ENCODE measurements around the gene PDGFC. TPM values are rescaled to one million over a fixed set of nuclear protein-coding genes. Genes with fewer than 3 reads are reported as not detected.

The PDGFC gene
- polyA plus RNA-seq, 1 experiment: 72.7 TPM

GRCh38 chr4:156991161-156991560 lies 19.6 kb upstream of the PDGFC start:
- ChIA-PET CTCF (interaction anchor here (0.5 kb wide), 1 partner anchor 520 kb away, joined by 4 read pairs; no protein-coding TSS in a partner anchor), POLR2A (no interaction called here)
- Histone ChIP-seq H3K27ac (ENCODE audit: low read depth, low read length) (no peak overlapping the region), H3K9me3 (ENCODE audit: control insufficient read depth, insufficient read depth, low read length) (peaks cover 6% of the 10 kb centered on the region; the same call in 1 of the 2 replicates), H3K4me3 (ENCODE audit: low read depth, low read length) (no peak overlapping the region), H3K27me3 (ENCODE audit: control insufficient read depth, insufficient read depth, low read length) (no peaks in the 10 kb centered on the region)
- no peak for DNase-seq (ENCODE audit: low read depth, low spot score)
- TF ChIP-seq, protein P1, sequence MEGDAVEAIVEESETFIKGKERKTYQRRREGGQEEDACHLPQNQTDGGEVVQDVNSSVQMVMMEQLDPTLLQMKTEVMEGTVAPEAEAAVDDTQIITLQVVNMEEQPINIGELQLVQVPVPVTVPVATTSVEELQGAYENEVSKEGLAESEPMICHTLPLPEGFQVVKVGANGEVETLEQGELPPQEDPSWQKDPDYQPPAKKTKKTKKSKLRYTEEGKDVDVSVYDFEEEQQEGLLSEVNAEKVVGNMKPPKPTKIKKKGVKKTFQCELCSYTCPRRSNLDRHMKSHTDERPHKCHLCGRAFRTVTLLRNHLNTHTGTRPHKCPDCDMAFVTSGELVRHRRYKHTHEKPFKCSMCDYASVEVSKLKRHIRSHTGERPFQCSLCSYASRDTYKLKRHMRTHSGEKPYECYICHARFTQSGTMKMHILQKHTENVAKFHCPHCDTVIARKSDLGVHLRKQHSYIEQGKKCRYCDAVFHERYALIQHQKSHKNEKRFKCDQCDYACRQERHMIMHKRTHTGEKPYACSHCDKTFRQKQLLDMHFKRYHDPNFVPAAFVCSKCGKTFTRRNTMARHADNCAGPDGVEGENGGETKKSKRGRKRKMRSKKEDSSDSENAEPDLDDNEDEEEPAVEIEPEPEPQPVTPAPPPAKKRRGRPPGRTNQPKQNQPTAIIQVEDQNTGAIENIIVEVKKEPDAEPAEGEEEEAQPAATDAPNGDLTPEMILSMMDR (IDR thresholded peaks at IDR 0.05; ENCODE audit: low read depth, low read length): no peak

DNA sequence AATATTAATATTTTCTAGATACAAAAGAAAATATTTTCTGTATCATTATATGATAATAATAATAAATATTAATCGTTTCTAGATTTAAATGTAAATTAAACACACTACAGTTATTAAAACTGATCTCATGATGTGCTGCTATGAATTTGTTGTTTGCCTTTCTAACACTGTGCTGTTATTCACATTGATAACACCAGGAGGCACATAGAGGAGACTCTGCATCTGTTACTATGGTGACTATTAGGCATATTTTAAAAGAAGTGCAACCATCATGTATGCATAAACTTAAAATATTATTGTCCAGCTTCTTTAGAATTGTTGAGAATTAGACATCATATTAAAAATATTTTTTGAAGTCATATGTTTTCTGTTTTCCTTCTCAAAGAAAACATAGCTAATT lies 11.8 kb upstream of the PDGFC start:
- TF ChIP-seq, protein P1 (IDR thresholded peaks at IDR 0.05; ENCODE audit: low read depth, low read length): peak; percentile 71
- CTCF ChIA-PET: interaction anchor here (0.6 to 5.1 kb wide), 7 partner anchors 15 to 188 kb away, joined by 3 to 43 read pairs (median 6); no protein-coding TSS in a partner anchor
- H3K9me3 ChIP-seq (ENCODE audit: control insufficient read depth, insufficient read depth, low read length): no peaks in the 10 kb centered on the region
- H3K27me3 ChIP-seq (ENCODE audit: control insufficient read depth, insufficient read depth, low read length): no peaks in the 10 kb centered on the region
- POLR2A ChIA-PET: no interaction called here
- no peak overlapping the region for H3K4me3 ChIP-seq (ENCODE audit: low read depth, low read length)
- no peak for DNase-seq (ENCODE audit: low read depth, low spot score)
- H3K27ac ChIP-seq (ENCODE audit: low read depth, low read length): no peak overlapping the region

DNA sequence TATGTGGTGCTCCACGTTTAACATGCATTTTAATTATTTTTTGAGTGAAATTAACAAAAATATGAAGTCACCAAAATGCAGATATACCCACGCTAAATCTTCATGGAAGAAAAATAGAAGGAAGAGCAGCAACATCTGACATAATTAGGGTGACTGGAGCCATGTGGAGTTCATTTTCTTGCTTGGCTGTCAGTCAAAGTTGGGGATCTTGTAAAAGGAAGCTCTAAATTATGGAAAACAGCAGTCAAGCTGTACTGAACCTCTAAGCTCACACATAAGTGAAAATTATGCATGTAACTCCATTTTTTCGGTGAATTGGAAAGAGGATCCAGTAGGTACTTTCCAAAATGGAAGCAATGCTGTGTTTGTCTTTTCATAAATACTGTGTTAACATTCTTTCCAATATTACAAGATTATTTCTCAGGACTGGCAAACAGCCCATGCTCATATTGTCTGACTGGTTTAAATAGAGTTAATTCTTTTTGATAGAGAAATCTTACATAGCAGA lies 9.7 kb upstream of the PDGFC start:
- POLR2A ChIA-PET: no interaction called here

DNA sequence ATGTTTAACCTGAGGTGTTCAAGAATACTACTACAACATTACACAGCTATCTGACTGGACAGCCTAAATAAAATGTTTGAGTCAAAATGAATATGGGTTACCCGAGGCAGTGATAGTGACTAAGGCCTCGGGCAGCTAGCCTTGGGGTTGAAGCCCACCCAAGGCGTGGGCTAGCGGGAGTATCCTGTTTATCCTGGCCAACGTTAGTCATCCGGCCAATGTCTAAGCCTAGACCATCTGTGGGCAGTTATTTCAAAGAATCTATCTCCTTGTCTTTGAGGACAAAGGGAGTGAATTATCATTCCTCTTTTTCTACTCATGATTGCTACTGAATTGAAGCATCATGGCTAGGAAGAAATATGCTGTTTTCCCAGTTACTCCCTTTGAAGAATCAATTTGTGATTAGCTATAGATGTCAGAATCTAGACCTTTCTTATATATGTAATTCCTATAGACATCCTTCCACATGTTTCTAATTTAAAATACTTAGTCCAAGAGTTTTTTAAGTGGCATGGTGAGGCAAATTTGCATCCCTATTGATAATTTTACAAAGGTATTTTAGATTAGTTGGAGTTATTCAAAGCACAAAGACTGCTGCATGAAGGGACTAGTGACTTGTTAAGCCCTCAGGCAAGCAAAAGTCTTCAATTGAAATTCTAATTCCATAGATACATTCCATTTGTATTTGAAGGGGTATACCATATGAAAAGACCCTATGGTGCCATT lies 6.0 kb upstream of the PDGFC start:
- Histone ChIP-seq H3K27ac (ENCODE audit: low read depth, low read length) (peak overlapping the region; percentile 25), H3K9me3 (ENCODE audit: control insufficient read depth, insufficient read depth, low read length) (no peaks in the 10 kb centered on the region), H3K4me3 (ENCODE audit: low read depth, low read length) (no peak overlapping the region), H3K27me3 (ENCODE audit: control insufficient read depth, insufficient read depth, low read length) (no peaks in the 10 kb centered on the region)
- DNase-seq (ENCODE audit: low read depth, low spot score): peak; percentile 90
- POLR2A ChIA-PET: interaction anchor here (1.2 to 1.4 kb wide), 3 partner anchors 15 to 68 kb away, joined by 3 to 5 read pairs (median 4); no protein-coding TSS in a partner anchor
- CTCF ChIA-PET: interaction anchor here (0.7 to 2.4 kb wide), 6 partner anchors 9 to 502 kb away, joined by 3 to 9 read pairs (median 4); no protein-coding TSS in a partner anchor
- TF ChIP-seq, protein P1 (IDR thresholded peaks at IDR 0.05; ENCODE audit: low read depth, low read length): no peak

More for the DNA sequence above, 9.7 kb upstream of the PDGFC start:
- H3K9me3 ChIP-seq (ENCODE audit: control insufficient read depth, insufficient read depth, low read length): no peaks in the 10 kb centered on the region
- H3K4me3 ChIP-seq (ENCODE audit: low read depth, low read length): no peak overlapping the region
- H3K27ac ChIP-seq (ENCODE audit: low read depth, low read length): no peak overlapping the region
- CTCF ChIA-PET: interaction anchor here (1.0 to 5.1 kb wide), 4 partner anchors 13 to 67 kb away, joined by 3 to 43 read pairs (median 9); no protein-coding TSS in a partner anchor
- TF ChIP-seq, protein P1 (IDR thresholded peaks at IDR 0.05; ENCODE audit: low read depth, low read length): no peak
- no peaks in the 10 kb centered on the region for H3K27me3 ChIP-seq (ENCODE audit: control insufficient read depth, insufficient read depth, low read length)
- DNase-seq (ENCODE audit: low read depth, low spot score): no peak

- Histone ChIP-seq H3K27ac (ENCODE audit: low read depth, low read length) (no peak overlapping the region), H3K9me3 (ENCODE audit: control insufficient read depth, insufficient read depth, low read length) (no peaks in the 10 kb centered on the region), H3K27me3 (ENCODE audit: control insufficient read depth, insufficient read depth, low read length) (no peaks in the 10 kb centered on the region), H3K4me3 (ENCODE audit: low read depth, low read length) (no peak overlapping the region)
- POLR2A ChIA-PET: interaction anchor here (0.6 to 1.2 kb wide), 5 partner anchors 14 to 598 kb away, joined by 3 to 7 read pairs (median 3); no protein-coding TSS in a partner anchor
- CTCF ChIA-PET: interaction anchor here (0.6 to 2.4 kb wide), 4 partner anchors 65 to 518 kb away, joined by 3 to 9 read pairs (median 4); no protein-coding TSS in a partner anchor
- TF ChIP-seq, protein P1 (IDR thresholded peaks at IDR 0.05; ENCODE audit: low read depth, low read length): no peak
- DNase-seq (ENCODE audit: low read depth, low spot score): peak; percentile 57
These were observed 4.5 kb upstream of the PDGFC start for GRCh38 chr4:156976147-156976546.
